NCI-H526 (cell line): Measurements from ENCODE around the gene EBPL.
A peak's percentile ranks its signal among the peaks of the same experiment; 100 is the strongest.

Source experiments
- DNase-seq, 2 experiments: peaks; one replicate each; lab custom pipeline; 2025; lab: John Stamatoyannopoulos, UW

EBPL gene

GRCh38 chr13:49676581-49677298, 14.5 kb downstream of the EBPL start:
- no peak for DNase-seq

GRCh38 chr13:49670828-49671227, 20.5 kb downstream of the EBPL start:
- no peak for DNase-seq

GRCh38 chr13:49669735-49670309, 21.5 kb downstream of the EBPL start:
- peak; percentile 51 to 83 for DNase-seq

DNA sequence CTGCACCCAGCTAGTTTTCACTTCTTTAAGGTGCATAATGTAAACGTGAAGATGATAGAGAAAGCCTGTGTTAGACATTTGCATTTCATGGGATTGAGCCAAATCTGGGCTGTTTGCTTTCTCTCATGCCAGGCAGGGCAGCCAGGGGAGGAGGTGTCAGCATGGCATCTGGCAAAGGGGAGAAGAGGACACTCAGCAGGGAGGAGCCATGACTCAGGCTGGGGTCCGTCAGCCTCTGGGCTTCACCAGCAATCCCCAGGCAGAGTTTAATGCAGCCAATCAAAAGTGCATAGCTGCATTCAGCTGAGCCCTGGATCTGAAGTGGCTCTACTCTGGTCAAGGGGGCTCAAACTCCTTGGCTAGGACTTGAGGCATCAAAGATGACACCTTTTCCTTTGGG, 23.5 kb downstream of the EBPL start:
- DNase-seq: no peak

DNA sequence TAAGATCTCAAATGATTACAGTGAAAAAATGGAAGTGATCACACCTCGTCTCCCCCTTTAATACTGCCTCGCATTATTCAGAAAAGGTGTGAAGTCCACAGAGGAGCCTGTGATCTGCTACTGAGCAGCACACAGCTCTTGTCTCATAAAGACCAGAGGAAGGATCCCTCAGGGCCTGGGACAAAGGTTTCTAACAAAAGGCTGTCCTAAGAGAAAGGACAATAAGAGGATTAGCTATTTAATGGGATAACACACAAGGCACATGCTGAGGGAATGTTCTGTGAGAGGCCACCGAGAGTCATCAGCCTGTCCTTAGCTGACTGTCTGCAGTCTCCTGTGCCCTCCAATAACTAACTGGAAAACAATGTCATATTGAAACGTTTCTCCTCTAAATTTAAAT, 26.7 kb downstream of the EBPL start:
- DNase-seq: no peak

DNA sequence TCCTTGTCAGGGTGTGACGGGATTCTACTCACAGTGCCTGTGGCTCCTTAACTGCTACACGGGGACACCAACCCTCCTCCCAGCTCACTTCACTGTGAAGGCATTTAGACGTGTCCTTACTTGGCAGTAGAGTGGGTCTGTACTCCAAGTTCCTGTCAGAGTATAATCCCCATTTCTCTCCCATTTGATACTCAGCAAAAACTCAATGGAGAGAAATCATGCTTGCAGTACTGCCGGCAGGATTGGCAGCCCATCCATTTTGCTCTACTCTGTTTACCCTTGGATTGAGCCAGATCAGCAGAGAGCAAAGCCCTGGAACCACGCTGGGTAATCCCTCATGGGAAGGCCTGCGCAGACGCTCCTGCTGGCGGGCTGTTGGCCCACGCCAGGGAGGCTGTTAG, 34.0 kb downstream of the EBPL start:
- DNase-seq: no peak

- DNase-seq: no peak
These were observed 35.4 kb downstream of the EBPL start for GRCh38 chr13:49655906-49656305.

GRCh38 chr13:49654011-49654410, 37.3 kb downstream of the EBPL start:
- no peak for DNase-seq

DNA sequence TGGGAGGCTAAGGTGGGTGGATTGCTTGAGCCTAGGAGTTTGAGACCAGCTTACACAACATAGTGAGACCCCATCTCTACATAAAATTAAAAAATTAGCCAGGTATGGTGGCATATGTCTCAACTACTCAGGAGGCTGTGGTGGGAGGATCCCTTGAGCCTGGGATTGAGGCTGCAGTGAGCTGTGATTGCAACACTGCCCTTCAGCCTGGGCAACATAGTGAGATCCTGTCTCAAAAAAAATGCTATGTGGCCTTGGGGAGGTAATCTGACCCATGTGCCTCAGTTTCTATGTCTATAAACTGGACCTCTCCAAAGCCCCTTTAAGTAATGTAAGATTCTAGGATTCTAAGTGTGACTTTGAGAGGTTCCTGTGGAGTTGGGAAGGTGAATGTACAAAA, 37.8 kb downstream of the EBPL start:
- no peak for DNase-seq

DNA sequence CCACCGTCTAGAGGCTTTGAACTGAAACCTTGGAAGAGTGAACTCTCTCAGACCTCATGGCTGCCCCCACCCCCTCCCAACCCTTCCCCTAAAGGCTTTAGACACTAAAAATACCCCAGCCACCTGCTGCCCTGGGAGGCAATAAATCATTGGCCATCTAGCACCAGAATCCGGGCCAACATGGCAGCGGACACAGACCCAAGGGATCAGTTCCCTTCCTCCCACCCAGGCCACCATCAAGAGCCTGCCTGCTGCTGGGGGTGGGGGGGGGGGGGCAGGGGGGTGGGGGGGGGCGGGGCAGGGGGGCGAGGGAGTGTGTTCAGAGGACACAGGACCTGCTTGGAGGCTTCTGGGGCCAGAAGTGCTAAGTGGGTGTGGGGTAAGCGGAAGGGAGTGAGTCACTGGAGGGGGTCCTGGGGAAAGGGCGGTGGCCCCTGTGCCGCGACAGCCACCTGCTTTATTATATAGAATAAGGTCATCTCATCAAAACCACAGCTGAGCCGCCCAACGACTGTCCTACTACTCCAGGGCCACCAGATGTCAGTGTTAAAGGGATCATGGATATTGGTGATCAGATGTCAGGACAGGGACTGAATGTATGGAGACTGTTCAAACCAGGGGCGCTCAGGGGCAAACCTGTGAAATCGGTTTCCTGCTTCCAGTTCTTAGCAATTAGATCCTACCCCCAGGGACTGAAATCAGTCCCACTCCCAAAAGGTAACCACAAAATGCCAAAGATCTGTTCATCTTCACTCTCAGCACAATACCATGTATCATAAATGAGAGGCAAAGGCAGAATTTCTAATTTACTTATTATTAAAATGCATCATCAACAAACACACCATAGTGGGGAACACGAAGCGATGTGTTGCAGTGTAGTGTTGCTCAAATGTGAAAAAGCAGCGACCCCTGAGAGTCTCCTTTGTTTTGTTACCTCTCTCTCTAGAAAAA, 38.7 kb downstream of the EBPL start:
- peak; percentile 71 to 89 for DNase-seq

GRCh38 chr13:49651570-49652354, 39.5 kb downstream of the EBPL start:
- DNase-seq: no peak

DNA sequence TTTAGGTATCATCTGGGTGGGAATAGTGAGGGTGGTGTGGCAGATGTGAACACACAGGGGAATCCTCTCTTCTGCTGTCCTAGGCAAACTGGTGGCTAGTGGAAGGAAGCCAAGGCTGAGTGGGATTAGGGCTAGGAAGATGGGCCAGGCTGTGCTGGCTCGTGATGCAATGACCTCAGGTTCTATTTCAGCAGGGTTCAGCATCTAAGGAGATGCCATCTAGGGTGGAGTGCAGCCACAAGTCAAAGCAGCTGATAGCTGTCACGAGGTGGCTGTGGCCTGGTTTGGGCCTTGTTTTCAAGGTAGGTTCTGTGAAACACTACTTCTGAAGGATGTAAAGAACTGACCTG, 41.3 kb downstream of the EBPL start:
- no peak for DNase-seq

- DNase-seq: peak; percentile 19 to 68
These were observed 41.9 kb downstream of the EBPL start for GRCh38 chr13:49649244-49649962.

GRCh38 chr13:49646688-49647087, 44.6 kb downstream of the EBPL start:
- no peak for DNase-seq

- DNase-seq: no peak
These were observed 45.8 kb downstream of the EBPL start for GRCh38 chr13:49645451-49645850.

DNA sequence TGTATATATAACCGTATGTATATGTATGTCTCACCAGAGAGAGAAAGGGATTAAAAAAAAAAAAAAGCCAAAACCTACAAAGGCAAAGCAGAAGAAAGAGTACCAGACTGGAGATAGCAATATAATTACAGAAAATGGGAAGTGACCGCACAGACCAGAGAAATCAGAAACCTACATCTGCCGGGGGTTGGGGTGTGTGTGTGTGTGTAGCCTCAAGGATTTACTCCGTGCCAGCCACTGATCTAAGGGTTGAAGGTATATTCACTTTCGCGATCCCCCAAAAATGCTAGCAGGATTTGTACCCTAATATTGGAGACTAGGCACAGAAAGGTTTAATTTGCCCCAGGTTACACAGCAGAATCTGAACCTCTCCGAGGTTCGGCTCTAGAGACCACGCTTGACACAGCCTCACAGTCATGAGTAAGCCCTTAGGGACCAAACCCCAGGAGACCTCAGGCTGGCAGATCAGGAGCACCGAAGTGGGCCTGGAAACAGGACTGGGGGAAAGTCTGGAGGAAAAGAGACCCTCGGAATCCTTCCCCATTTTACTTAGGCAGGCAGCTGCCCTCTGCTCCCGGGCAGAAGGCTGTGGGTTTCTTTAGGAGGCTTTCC, 48.1 kb downstream of the EBPL start:
- DNase-seq: no peak

DNA sequence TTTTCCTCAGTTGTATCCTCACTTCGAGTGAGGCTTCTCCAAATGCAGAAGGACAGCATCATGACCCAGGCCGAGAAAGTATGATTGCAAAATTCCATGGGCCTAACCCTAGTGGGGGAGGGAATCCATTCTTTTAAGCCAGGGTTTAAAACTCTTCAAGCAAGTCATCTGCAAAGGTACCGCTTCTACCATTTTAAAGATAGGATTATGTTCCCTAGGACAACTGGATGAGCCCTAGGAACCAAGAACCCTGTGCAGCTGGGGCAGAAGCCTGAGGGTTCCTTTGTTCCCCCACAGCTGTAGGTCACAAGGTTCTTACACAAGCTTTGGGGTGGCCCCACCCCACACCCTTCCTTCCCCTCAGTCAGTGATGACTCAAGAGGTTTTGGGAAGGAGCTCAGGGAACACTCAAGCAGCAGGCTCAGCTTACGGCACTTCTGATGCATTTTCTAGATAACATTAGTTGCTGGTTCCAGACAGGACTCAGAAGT, 49.4 kb downstream of the EBPL start:
- DNase-seq: no peak

DNA sequence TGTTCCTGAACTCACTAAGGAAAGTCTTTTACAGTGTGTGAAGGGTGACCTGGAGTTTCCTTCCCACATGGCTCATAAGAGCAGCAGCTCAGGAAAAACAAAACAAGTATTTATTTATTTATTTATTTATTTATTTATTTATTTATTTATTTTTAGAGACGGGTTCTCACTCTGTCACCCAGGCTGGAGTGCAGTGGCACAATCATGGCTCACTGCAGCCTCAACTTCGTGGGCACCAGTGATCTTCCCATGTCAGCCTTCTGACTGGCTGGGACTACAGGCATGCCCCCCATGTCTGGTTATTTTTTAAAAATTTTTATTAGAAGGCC, 52.6 kb downstream of the EBPL start:
- no peak for DNase-seq

GRCh38 chr13:49638030-49638743, 53.1 kb downstream of the EBPL start:
- no peak for DNase-seq

DNA sequence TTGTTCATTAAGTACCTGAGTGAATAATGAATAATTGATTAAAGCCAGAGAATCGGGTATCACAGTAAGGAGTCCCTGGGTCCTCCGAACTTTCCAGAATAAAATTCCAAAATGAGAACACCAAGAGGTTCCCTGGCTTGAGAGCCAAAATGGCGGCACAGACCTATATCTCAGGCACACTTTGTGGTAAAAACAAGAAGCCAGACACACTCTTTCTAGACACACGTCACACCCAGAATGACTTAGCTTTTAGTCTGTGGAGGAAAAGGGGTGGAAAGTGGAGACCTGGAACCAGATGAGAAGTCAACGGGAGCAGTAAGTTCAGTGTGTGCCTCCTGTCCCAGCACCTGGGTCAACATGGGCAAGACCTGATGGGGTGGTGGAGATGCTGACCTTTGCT, 54.6 kb downstream of the EBPL start:
- DNase-seq: no peak
